Measurements from ENCODE around the gene ACTG1. TPM values are rescaled to one million over a fixed set of nuclear protein-coding genes. Genes with fewer than 3 reads are reported as not detected.

The ACTG1 gene
- total and polyA plus RNA-seq, 9 of the 15 experiments (the other 6 are each of a cell fraction or from before 2014, with no cell fraction given): 224 to 1,775 (median 568) TPM

- CTCF ChIA-PET (ENCODE audit: low intra/inter-chr PET ratio): no interaction called here
- no peak for DNase-seq (ENCODE audit: extremely low read depth in 1 of 4, low spot score in 3 of 4)
- no peaks in the 10 kb centered on the region for H3K27me3 ChIP-seq (ENCODE audit: control insufficient read depth in 2 of 2, insufficient read depth in 2 of 2, low read length in 2 of 2)
- WGBS (ENCODE audit: insufficient coverage, low coverage, missing lambda C conversion rate): 65% methylated on average over 10 of the region's 10 CpGs
- H3K9ac ChIP-seq (ENCODE audit: insufficient read depth in 1 of 2, low read depth in 2 of 2, low read length in 2 of 2): no peak overlapping the region; a peak in 2 of 4 replicates
- peaks cover 4% of the 10 kb centered on the region for H3K9me1 ChIP-seq (ENCODE audit: control insufficient read depth, insufficient read depth, low read length)
- H2AFZ ChIP-seq (ENCODE audit: low read depth, low read length): no peak overlapping the region
- H3K4me3 ChIP-seq: no peak overlapping the region
- no peaks in the 10 kb centered on the region for H3K79me2 ChIP-seq (ENCODE audit: control insufficient read depth, insufficient read depth, low read length)
- BruUV-seq (replicated peaks): no TSS peak
- in situ Hi-C loops (cut with MboI) (no loop called here), intact Hi-C loops (cut with micrococcal nuclease) (no loop called here)
- peaks cover 13% of the 10 kb centered on the region; the same call in 1 of the 2 replicates for H4K20me1 ChIP-seq (replicated peaks; ENCODE audit: control insufficient read depth, insufficient read depth, low read length)
- H3K36me3 ChIP-seq (ENCODE audit: control insufficient read depth, insufficient read depth, low read length): peaks cover 48% of the 10 kb centered on the region; the same call in 2 of the 3 replicates
- no peak for FAIRE-seq
- H3K4me1 ChIP-seq (replicated peaks in 1 of 2; ENCODE audit: control insufficient read depth in 2 of 2, insufficient read depth in 2 of 2, low read length in 2 of 2): peaks cover 0 to 54% of the 10 kb centered on the region in 2 experiments; a peak in 2 of 5 replicates
- no peak overlapping the region for H3K27ac ChIP-seq (ENCODE audit: extremely low read depth, low read depth, low read length)
- H3K4me2 ChIP-seq (ENCODE audit: insufficient read depth, low read length): no peak overlapping the region
- TF ChIP-seq CEBPZ (IDR thresholded peaks at IDR 0.05; ENCODE audit: borderline replicate concordance, low read depth, low read length) (no peak), KDM1A (IDR thresholded peaks at IDR 0.05) (no peak), ZNF263 (CRISPR knock-in tag; IDR thresholded peaks at IDR 0.05; ENCODE audit: borderline replicate concordance) (0 out of 2 replicates have a peak, but pooled peaks have one; percentile 25)
- no peak; the same call in 2 of the 3 replicates for ATAC-seq
- H3K9me3 ChIP-seq (replicated peaks; ENCODE audit: control insufficient read depth, insufficient read depth, low read depth, low read length): no peaks in the 10 kb centered on the region
- POLR2A ChIA-PET: interaction anchor here (1.2 to 4.0 kb wide), 2 partner anchors 12 to 13 kb away, joined by 3 to 26 read pairs; partner anchors contain the start of gene FAAP100
Measured at GRCh38 chr17:81539571-81539900, 26.9 kb upstream of the ACTG1 start.

All from K562 (cell line).